ENCODE results near the gene ELMO3. TPM values are rescaled to one million over a fixed set of nuclear protein-coding genes. Genes with fewer than 3 reads are reported as not detected.
A peak's percentile ranks its signal among the peaks of the same experiment; 100 is the strongest.

ELMO3 gene
- total and polyA plus RNA-seq, 2 donors (not counting 3 experiments of a cell fraction or from before 2014, with no cell fraction given): 3.9 to 5.7 TPM

GRCh38 chr16:67179421-67180080 lies 19.4 kb upstream of the ELMO3 start:
- Histone ChIP-seq H4K20me1 (replicated peaks; ENCODE audit: control insufficient read depth, extremely low read depth, insufficient read depth, low read length) (no peaks in the 10 kb centered on the region), H3K4me1 (ENCODE audit: control insufficient read depth, extremely low read depth, insufficient read depth, low read length) (peaks cover 35% of the 10 kb centered on the region), H3K27me3 (ENCODE audit: control insufficient read depth in 2 of 2, insufficient read depth in 2 of 2, low read length in 2 of 2) (no peaks in the 10 kb centered on the region), H3K36me3 (ENCODE audit: control insufficient read depth in 2 of 2, extremely low read depth in 1 of 2, insufficient read depth in 2 of 2, low read length in 2 of 2) (no peaks in the 10 kb centered on the region), H3K4me3 (replicated peaks in 1 of 3; ENCODE audit: insufficient read depth in 1 of 3, low read depth in 1 of 3, low read length in 3 of 3) (no peak overlapping the region), H3K9me1 (replicated peaks; ENCODE audit: control insufficient read depth, extremely low read depth, insufficient read depth, low read length) (no peaks in the 10 kb centered on the region), H3K9me3 (replicated peaks; ENCODE audit: control insufficient read depth, insufficient read depth, low read length) (no peaks in the 10 kb centered on the region), H3K79me2 (ENCODE audit: control insufficient read depth, insufficient read depth, low read length) (peaks cover 13% of the 10 kb centered on the region), H3K9ac (replicated peaks; ENCODE audit: extremely low read depth, insufficient read depth, low read length) (no peak overlapping the region), H2AFZ (ENCODE audit: low read depth, low read length) (no peak overlapping the region), H3K27ac (ENCODE audit: insufficient read depth, low read depth, low read length) (no peak overlapping the region), H3K4me2 (ENCODE audit: insufficient read depth, low read length) (no peak overlapping the region)
- ChIA-PET POLR2A (interaction anchor here (0.9 kb wide), 1 partner anchor 9 kb away, joined by 3 read pairs; the partner anchor contains the start of gene NOL3), CTCF (interaction anchor here (0.7 to 1.2 kb wide), 5 partner anchors 16 to 225 kb away, joined by 3 to 5 read pairs (median 4); no protein-coding TSS in a partner anchor)
- intact Hi-C loops (cut with micrococcal nuclease): no loop called here
- DNase-seq (ENCODE audit: low read depth, low spot score): no peak
- dilution Hi-C loops (cut with MboI; ENCODE audit: extremely low pct_ligation_motif_present, low sequenced_read_pairs): no loop called here
- TF ChIP-seq FOS (IDR thresholded peaks at IDR 0.05; ENCODE audit: borderline replicate concordance, insufficient read depth, low read length) (no peak), POLR2A (IDR thresholded peaks at IDR 0.05; ENCODE audit: low read depth, low read length) (no peak)
- TF ChIP-seq, protein P1, sequence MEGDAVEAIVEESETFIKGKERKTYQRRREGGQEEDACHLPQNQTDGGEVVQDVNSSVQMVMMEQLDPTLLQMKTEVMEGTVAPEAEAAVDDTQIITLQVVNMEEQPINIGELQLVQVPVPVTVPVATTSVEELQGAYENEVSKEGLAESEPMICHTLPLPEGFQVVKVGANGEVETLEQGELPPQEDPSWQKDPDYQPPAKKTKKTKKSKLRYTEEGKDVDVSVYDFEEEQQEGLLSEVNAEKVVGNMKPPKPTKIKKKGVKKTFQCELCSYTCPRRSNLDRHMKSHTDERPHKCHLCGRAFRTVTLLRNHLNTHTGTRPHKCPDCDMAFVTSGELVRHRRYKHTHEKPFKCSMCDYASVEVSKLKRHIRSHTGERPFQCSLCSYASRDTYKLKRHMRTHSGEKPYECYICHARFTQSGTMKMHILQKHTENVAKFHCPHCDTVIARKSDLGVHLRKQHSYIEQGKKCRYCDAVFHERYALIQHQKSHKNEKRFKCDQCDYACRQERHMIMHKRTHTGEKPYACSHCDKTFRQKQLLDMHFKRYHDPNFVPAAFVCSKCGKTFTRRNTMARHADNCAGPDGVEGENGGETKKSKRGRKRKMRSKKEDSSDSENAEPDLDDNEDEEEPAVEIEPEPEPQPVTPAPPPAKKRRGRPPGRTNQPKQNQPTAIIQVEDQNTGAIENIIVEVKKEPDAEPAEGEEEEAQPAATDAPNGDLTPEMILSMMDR (IDR thresholded peaks at IDR 0.05; ENCODE audit: extremely low read depth in 1 of 2, insufficient read depth in 1 of 2, low read depth in 1 of 2, low read length in 2 of 2): peak in 1 of 2 donors; percentile 20
- no peak for FAIRE-seq
- no TSS peak for BruUV-seq (replicated peaks)

DNA sequence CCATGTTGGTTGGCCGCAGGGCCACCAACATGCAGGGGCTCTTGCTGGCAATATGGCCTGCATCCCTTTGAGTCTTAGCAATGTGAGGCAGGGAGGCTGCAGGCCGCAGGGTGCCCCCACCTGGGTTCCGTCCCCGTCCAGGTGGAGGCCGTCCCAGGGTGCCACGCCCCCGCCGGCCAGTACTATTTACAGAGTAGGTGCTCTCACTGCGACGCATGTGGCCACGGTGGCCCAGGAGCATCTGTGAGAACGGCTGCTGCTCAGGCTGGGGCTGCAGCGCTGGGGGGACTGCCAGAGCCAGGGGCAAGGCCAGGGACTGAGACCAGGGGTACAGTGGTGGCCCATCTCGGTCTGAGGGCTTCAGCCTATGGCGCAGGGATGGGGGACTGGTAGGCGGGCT lies 18.8 kb upstream of the ELMO3 start:
- Histone ChIP-seq H3K79me2 (ENCODE audit: control insufficient read depth, insufficient read depth, low read length) (peaks cover 13% of the 10 kb centered on the region), H3K9ac (replicated peaks; ENCODE audit: extremely low read depth, insufficient read depth, low read length) (no peak overlapping the region), H3K9me1 (replicated peaks; ENCODE audit: control insufficient read depth, extremely low read depth, insufficient read depth, low read length) (no peaks in the 10 kb centered on the region), H4K20me1 (replicated peaks; ENCODE audit: control insufficient read depth, extremely low read depth, insufficient read depth, low read length) (no peaks in the 10 kb centered on the region), H2AFZ (ENCODE audit: low read depth, low read length) (no peak overlapping the region), H3K4me2 (ENCODE audit: insufficient read depth, low read length) (no peak overlapping the region), H3K4me1 (ENCODE audit: control insufficient read depth, extremely low read depth, insufficient read depth, low read length) (peaks cover 33% of the 10 kb centered on the region), H3K27ac (ENCODE audit: insufficient read depth, low read depth, low read length) (no peak overlapping the region), H3K27me3 (ENCODE audit: control insufficient read depth in 2 of 2, insufficient read depth in 2 of 2, low read length in 2 of 2) (no peaks in the 10 kb centered on the region), H3K9me3 (replicated peaks; ENCODE audit: control insufficient read depth, insufficient read depth, low read length) (no peaks in the 10 kb centered on the region), H3K36me3 (ENCODE audit: control insufficient read depth in 2 of 2, extremely low read depth in 1 of 2, insufficient read depth in 2 of 2, low read length in 2 of 2) (no peaks in the 10 kb centered on the region), H3K4me3 (replicated peaks in 1 of 3; ENCODE audit: insufficient read depth in 1 of 3, low read depth in 1 of 3, low read length in 3 of 3) (no peak overlapping the region)
- intact Hi-C loops (cut with micrococcal nuclease): no loop called here
- dilution Hi-C loops (cut with MboI; ENCODE audit: extremely low pct_ligation_motif_present, low sequenced_read_pairs): no loop called here
- no peak for DNase-seq (ENCODE audit: low read depth, low spot score)
- no peak for FAIRE-seq
- ChIA-PET POLR2A (interaction anchor here (0.9 kb wide), 1 partner anchor 10 kb away, joined by 3 read pairs; the partner anchor contains the start of gene NOL3), CTCF (interaction anchor here (0.7 to 1.5 kb wide), 6 partner anchors 17 to 226 kb away, joined by 3 to 7 read pairs (median 4); partner anchors contain the start of genes FBXL8 and TRADD)
- no TSS peak for BruUV-seq (replicated peaks)
- TF ChIP-seq EZH2 (IDR thresholded peaks at IDR 0.05; ENCODE audit: borderline replicate concordance, low read depth, low read length, severe bottlenecking) (no peak), POLR2AphosphoS5 (IDR thresholded peaks at IDR 0.05; ENCODE audit: insufficient read depth, low read depth, low read length) (no peak), GATA2 (IDR thresholded peaks at IDR 0.05; ENCODE audit: insufficient read depth, insufficient read length, low read depth, low read length) (no peak), POLR2A (IDR thresholded peaks at IDR 0.05; ENCODE audit: low read depth, low read length) (no peak), FOS (IDR thresholded peaks at IDR 0.05; ENCODE audit: borderline replicate concordance, insufficient read depth, low read length) (no peak), JUN (IDR thresholded peaks at IDR 0.05; ENCODE audit: borderline replicate concordance, insufficient read depth, insufficient read length, low read depth) (no peak), MYC (IDR thresholded peaks at IDR 0.05; ENCODE audit: low read depth, low read length) (no peak)
- TF ChIP-seq, protein P1 (IDR thresholded peaks at IDR 0.05; ENCODE audit: extremely low read depth in 1 of 2, insufficient read depth in 1 of 2, low read depth in 1 of 2, low read length in 2 of 2): no peak
- TF ChIP-seq, protein P2, sequence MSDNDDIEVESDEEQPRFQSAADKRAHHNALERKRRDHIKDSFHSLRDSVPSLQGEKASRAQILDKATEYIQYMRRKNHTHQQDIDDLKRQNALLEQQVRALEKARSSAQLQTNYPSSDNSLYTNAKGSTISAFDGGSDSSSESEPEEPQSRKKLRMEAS (IDR thresholded peaks at IDR 0.05; ENCODE audit: insufficient read depth, insufficient read length): no peak

Measured in endothelial cell of umbilical vein (primary cell).